ENCODE results near the gene MBP.

GRCh38 chr18:76986406-76986805 is 146.2 kb downstream of the MBP start:
- TF ChIP-seq CTCF (IDR thresholded peaks at IDR 0.05; ENCODE audit: insufficient read depth, low read length) (no peak), POLR2AphosphoS5 (IDR thresholded peaks at IDR 0.05; ENCODE audit: low read depth) (no peak), GABPA (IDR thresholded peaks at IDR 0.05; ENCODE audit: low read depth) (no peak), SPI1 (IDR thresholded peaks at IDR 0.05; ENCODE audit: borderline replicate concordance, low read depth) (no peak)
- TF ChIP-seq, protein P1, sequence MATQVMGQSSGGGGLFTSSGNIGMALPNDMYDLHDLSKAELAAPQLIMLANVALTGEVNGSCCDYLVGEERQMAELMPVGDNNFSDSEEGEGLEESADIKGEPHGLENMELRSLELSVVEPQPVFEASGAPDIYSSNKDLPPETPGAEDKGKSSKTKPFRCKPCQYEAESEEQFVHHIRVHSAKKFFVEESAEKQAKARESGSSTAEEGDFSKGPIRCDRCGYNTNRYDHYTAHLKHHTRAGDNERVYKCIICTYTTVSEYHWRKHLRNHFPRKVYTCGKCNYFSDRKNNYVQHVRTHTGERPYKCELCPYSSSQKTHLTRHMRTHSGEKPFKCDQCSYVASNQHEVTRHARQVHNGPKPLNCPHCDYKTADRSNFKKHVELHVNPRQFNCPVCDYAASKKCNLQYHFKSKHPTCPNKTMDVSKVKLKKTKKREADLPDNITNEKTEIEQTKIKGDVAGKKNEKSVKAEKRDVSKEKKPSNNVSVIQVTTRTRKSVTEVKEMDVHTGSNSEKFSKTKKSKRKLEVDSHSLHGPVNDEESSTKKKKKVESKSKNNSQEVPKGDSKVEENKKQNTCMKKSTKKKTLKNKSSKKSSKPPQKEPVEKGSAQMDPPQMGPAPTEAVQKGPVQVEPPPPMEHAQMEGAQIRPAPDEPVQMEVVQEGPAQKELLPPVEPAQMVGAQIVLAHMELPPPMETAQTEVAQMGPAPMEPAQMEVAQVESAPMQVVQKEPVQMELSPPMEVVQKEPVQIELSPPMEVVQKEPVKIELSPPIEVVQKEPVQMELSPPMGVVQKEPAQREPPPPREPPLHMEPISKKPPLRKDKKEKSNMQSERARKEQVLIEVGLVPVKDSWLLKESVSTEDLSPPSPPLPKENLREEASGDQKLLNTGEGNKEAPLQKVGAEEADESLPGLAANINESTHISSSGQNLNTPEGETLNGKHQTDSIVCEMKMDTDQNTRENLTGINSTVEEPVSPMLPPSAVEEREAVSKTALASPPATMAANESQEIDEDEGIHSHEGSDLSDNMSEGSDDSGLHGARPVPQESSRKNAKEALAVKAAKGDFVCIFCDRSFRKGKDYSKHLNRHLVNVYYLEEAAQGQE (IDR thresholded peaks at IDR 0.05; ENCODE audit: insufficient replicate concordance, low read depth) = no peak

Data from HL-60 (cell line).